ENCODE results near the gene TLL2. TPM values are rescaled to one million over a fixed set of nuclear protein-coding genes. Genes with fewer than 3 reads are reported as not detected.

The TLL2 gene
- polyA plus RNA-seq, 1 experiment, result 0.05 TPM

- no peaks in the 10 kb centered on the region for H3K27me3 ChIP-seq (ENCODE audit: control insufficient read depth, insufficient read depth, low read length)
- TF ChIP-seq CTCF (IDR thresholded peaks at IDR 0.05; ENCODE audit: insufficient read depth, low read depth, low read length), result no peak
- no peak overlapping the region for H3K4me3 ChIP-seq (ENCODE audit: low read depth, low read length)
- no peaks in the 10 kb centered on the region for H3K36me3 ChIP-seq (ENCODE audit: control insufficient read depth, insufficient read depth, low read length)
- DNase-seq (ENCODE audit: low read depth), result no peak
- CTCF ChIA-PET, result interaction anchor here (1.3 to 1.8 kb wide), 2 partner anchors 9 to 132 kb away, joined by 4 to 10 read pairs; no protein-coding TSS in a partner anchor
- POLR2A ChIA-PET, result no interaction called here
Measured at GRCh38 chr10:96378741-96379140, 135.0 kb downstream of the TLL2 start.

- no peak overlapping the region for H3K4me3 ChIP-seq (ENCODE audit: low read depth, low read length)
- TF ChIP-seq CTCF (IDR thresholded peaks at IDR 0.05; ENCODE audit: insufficient read depth, low read depth, low read length), result no peak
- no peaks in the 10 kb centered on the region for H3K36me3 ChIP-seq (ENCODE audit: control insufficient read depth, insufficient read depth, low read length)
- DNase-seq (ENCODE audit: low read depth), result no peak
- ChIA-PET CTCF (interaction anchor here (0.7 to 1.8 kb wide), 5 partner anchors 8 to 833 kb away, joined by 3 to 10 read pairs (median 4); no protein-coding TSS in a partner anchor), POLR2A (no interaction called here)
- no peaks in the 10 kb centered on the region for H3K27me3 ChIP-seq (ENCODE audit: control insufficient read depth, insufficient read depth, low read length)
Measured at GRCh38 chr10:96377816-96378294, 135.9 kb downstream of the TLL2 start.

GRCh38 chr10:96376483-96376882 is 137.2 kb downstream of the TLL2 start:
- no peak for TF ChIP-seq CTCF (IDR thresholded peaks at IDR 0.05; ENCODE audit: insufficient read depth, low read depth, low read length)
- H3K27me3 ChIP-seq (ENCODE audit: control insufficient read depth, insufficient read depth, low read length), result no peaks in the 10 kb centered on the region; the same call in 1 of the 2 replicates
- DNase-seq (ENCODE audit: low read depth), result no peak
- ChIA-PET CTCF (interaction anchor here (1.1 to 4.0 kb wide), 6 partner anchors 9 to 834 kb away, joined by 3 to 38 read pairs (median 5); partner anchors contain the start of gene TLL2), POLR2A (no interaction called here)
- no peaks in the 10 kb centered on the region for H3K36me3 ChIP-seq (ENCODE audit: control insufficient read depth, insufficient read depth, low read length)
- no peak overlapping the region for H3K4me3 ChIP-seq (ENCODE audit: low read depth, low read length)

GRCh38 chr10:96374985-96375830 is 138.5 kb downstream of the TLL2 start:
- DNase-seq (ENCODE audit: low read depth), result no peak
- H3K4me3 ChIP-seq (ENCODE audit: low read depth, low read length), result peak overlapping the region; percentile 41
- POLR2A ChIA-PET, result no interaction called here
- no peaks in the 10 kb centered on the region; the same call in 1 of the 2 replicates for H3K27me3 ChIP-seq (ENCODE audit: control insufficient read depth, insufficient read depth, low read length)
- no peaks in the 10 kb centered on the region for H3K36me3 ChIP-seq (ENCODE audit: control insufficient read depth, insufficient read depth, low read length)
- TF ChIP-seq CTCF (IDR thresholded peaks at IDR 0.05; ENCODE audit: insufficient read depth, low read depth, low read length), result peak; percentile 100
- CTCF ChIA-PET, result interaction anchor here (0.5 to 4.0 kb wide), 47 partner anchors 8 to 835 kb away, joined by 3 to 38 read pairs (median 5); partner anchors contain the start of genes OPALIN and TLL2

GRCh38 chr10:96374639-96374984 is 139.1 kb downstream of the TLL2 start:
- POLR2A ChIA-PET, result no interaction called here
- no peak for TF ChIP-seq CTCF (IDR thresholded peaks at IDR 0.05; ENCODE audit: insufficient read depth, low read depth, low read length)
- H3K27me3 ChIP-seq (ENCODE audit: control insufficient read depth, insufficient read depth, low read length), result no peaks in the 10 kb centered on the region; the same call in 1 of the 2 replicates
- CTCF ChIA-PET, result interaction anchor here (0.8 to 4.0 kb wide), 36 partner anchors 9 to 836 kb away, joined by 3 to 38 read pairs (median 5); partner anchors contain the start of genes OPALIN and TLL2
- H3K36me3 ChIP-seq (ENCODE audit: control insufficient read depth, insufficient read depth, low read length), result no peaks in the 10 kb centered on the region
- no peak overlapping the region for H3K4me3 ChIP-seq (ENCODE audit: low read depth, low read length)
- no peak for DNase-seq (ENCODE audit: low read depth)

Data from BJ (cell line).